Vagina (tissue), 2 donors: ENCODE results near the gene PPHLN1. TPM values are rescaled to one million over a fixed set of nuclear protein-coding genes. Genes with fewer than 3 reads are reported as not detected.

Experiments
- DNase-seq, 2 donors: peaks; one replicate each; pipeline ENCODE4 v3.0.0-alpha.2; 2017; ENCODE audit errors: extremely low spot score in 2 of 2
- H3K27ac ChIP-seq: fragments of 200-600 bp; sonication (generic); one replicate; pipeline ENCODE4 v1.5.1; 2019
- H3K27me3 ChIP-seq: fragments of 200-600 bp; sonication (generic); one replicate; pipeline ENCODE4 v1.5.1; 2019
- H3K36me3 ChIP-seq, 2 donors: fragments of 200-600 bp; sonication (generic); one replicate each; pipeline ENCODE4 v1.5.1; 2017 to 2019
- H3K4me1 ChIP-seq: fragments of 200-600 bp; sonication (generic); one replicate; pipeline ENCODE4 v1.5.1; 2019
- H3K4me3 ChIP-seq, 2 donors: fragments of 200-600 bp; sonication (generic); 1 replicate in 1 of 2; 2 replicates in 1 of 2; pipeline ENCODE4 v1.5.1; 2016 to 2019
- H3K9me3 ChIP-seq: fragments of 200-600 bp; sonication (generic); one replicate; pipeline ENCODE4 v1.5.1; 2019
- POLR2A ChIP-seq, 2 donors: fragments of 450-650 bp; IDR thresholded peaks; one replicate each; pipeline ENCODE4 v1.6.1; 2017; ENCODE audit warnings: antibody characterized with exemption in 2 of 2, mild to moderate bottlenecking in 2 of 2, moderate library complexity in 2 of 2
- POLR2AphosphoS5 ChIP-seq, 2 donors: sonication (generic); formaldehyde crosslinking; IDR thresholded peaks; one replicate each; pipeline ENCODE4 v1.9.0; 2017; ENCODE audit warnings: antibody characterized with exemption in 2 of 2, mild to moderate bottlenecking in 2 of 2, low read depth in 1 of 2; ENCODE audit not compliant: insufficient read depth in 1 of 2
- intact Hi-C: fragments of 100-400 bp; cut with DNase I; formaldehyde crosslinking; loops from one replicate; pipeline ENCODE4 v1.15.1; 2023
- total RNA-seq: library from RNA; depleted of rRNA; stranded (reverse); fragments of >200 nt; gene quantifications from one replicate; pipeline ENCODE4 v1.2.3, GENCODE V29; 2016
- TF ChIP-seq, protein P1 (sequence below), 3 experiments: fragments of 450-650 bp in 2 of 3; fragments of 200-600 bp in 1 of 3; sonication (generic) in 1 of 3; IDR thresholded peaks; one replicate each; pipeline ENCODE4 v1.5.1; 2017 to 2019; ENCODE audit warnings: antibody characterized with exemption in 3 of 3, mild to moderate bottlenecking in 2 of 3, moderate library complexity in 2 of 3

PPHLN1 gene
- total RNA-seq, 1 donor from 2014 or later: 47.9 TPM

DNA sequence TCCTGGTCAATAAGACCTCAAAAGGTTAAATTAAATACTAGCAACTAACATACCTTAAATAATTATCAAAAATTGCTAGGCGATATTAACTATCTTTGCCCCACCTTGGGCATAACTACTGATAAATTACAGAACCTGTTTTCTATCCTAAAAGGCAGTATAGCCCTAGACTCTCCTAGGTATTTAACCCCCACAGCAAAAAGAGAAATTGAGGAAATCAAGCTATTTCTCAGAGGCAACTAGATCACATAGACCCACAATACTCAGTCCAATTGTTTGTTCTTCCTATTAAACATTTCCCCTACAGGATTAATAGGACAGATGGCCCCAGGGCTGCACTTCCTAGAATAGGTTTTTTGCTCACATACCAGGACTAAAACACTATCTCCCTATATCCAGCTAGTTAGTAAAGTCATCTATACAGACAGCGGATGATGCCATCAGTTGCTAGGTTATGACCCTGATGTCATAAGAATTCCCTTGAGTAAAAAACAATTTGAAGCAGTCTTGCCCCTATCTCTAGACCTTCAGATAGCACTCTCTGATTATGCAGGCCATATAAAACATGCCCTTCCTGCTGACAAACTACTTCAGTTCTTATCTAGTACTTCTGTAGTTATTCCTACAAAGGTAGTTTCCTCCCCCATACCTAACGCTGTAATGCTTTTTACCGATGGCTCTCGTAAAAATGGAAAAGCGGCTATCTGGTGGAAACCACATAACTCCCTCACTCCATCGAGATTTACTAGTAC is 118.4 kb downstream of the PPHLN1 start:
- Histone ChIP-seq H3K27ac (no peak overlapping the region), H3K36me3 (peaks cover 0 to 9% of the 10 kb centered on the region in 2 donors), H3K4me3 (no peak overlapping the region), H3K27me3 (no peaks in the 10 kb centered on the region), H3K4me1 (no peaks in the 10 kb centered on the region), H3K9me3 (peaks cover 6% of the 10 kb centered on the region)
- intact Hi-C loops: no loop called here
- no peak for TF ChIP-seq POLR2A (IDR thresholded peaks at IDR 0.05)
- TF ChIP-seq, protein P1, sequence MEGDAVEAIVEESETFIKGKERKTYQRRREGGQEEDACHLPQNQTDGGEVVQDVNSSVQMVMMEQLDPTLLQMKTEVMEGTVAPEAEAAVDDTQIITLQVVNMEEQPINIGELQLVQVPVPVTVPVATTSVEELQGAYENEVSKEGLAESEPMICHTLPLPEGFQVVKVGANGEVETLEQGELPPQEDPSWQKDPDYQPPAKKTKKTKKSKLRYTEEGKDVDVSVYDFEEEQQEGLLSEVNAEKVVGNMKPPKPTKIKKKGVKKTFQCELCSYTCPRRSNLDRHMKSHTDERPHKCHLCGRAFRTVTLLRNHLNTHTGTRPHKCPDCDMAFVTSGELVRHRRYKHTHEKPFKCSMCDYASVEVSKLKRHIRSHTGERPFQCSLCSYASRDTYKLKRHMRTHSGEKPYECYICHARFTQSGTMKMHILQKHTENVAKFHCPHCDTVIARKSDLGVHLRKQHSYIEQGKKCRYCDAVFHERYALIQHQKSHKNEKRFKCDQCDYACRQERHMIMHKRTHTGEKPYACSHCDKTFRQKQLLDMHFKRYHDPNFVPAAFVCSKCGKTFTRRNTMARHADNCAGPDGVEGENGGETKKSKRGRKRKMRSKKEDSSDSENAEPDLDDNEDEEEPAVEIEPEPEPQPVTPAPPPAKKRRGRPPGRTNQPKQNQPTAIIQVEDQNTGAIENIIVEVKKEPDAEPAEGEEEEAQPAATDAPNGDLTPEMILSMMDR (IDR thresholded peaks at IDR 0.05): no peak
- TF ChIP-seq POLR2AphosphoS5 (IDR thresholded peaks at IDR 0.05; ENCODE audit: insufficient read depth in 1 of 2, low read depth in 1 of 2): no peak
- DNase-seq: no peak

GRCh38 chr12:42445891-42446290 is 119.9 kb downstream of the PPHLN1 start:
- no peak for TF ChIP-seq POLR2A (IDR thresholded peaks at IDR 0.05)
- TF ChIP-seq, protein P1 (IDR thresholded peaks at IDR 0.05): no peak
- TF ChIP-seq POLR2AphosphoS5 (IDR thresholded peaks at IDR 0.05; ENCODE audit: insufficient read depth in 1 of 2, low read depth in 1 of 2): no peak
- no peaks in the 10 kb centered on the region for H3K27me3 ChIP-seq
- H3K4me3 ChIP-seq: no peak overlapping the region
- no peak for DNase-seq
- H3K27ac ChIP-seq: no peak overlapping the region
- H3K36me3 ChIP-seq: peaks cover 0 to 9% of the 10 kb centered on the region in 2 donors
- H3K9me3 ChIP-seq: peaks cover 6% of the 10 kb centered on the region
- intact Hi-C loops: no loop called here
- no peaks in the 10 kb centered on the region for H3K4me1 ChIP-seq

DNA sequence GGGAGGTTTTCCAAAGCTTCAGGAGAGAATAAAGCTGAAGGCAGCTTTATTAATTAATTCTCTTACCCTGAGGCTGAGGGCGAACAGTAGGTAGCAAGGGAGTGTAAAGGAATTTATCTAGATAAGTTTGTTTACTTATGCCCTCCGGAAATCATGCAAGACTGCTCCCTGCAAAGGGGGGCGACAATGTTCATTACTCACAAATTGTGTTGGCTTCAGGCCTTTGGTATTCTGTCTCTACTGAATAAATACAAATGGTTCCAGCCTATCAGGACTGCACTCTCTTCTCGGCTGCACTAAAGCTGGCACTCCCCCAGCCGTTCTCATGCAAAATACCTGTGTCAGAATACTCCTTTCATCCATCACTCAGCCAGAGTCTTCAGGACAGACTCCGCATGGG is 120.8 kb downstream of the PPHLN1 start:
- no peak for DNase-seq
- Histone ChIP-seq H3K36me3 (peaks cover 0 to 9% of the 10 kb centered on the region in 2 donors), H3K4me3 (no peak overlapping the region), H3K27me3 (no peaks in the 10 kb centered on the region), H3K9me3 (peaks cover 6% of the 10 kb centered on the region), H3K4me1 (no peaks in the 10 kb centered on the region), H3K27ac (no peak overlapping the region)
- TF ChIP-seq POLR2AphosphoS5 (IDR thresholded peaks at IDR 0.05; ENCODE audit: insufficient read depth in 1 of 2, low read depth in 1 of 2) (no peak), POLR2A (IDR thresholded peaks at IDR 0.05) (no peak)
- TF ChIP-seq, protein P1 (IDR thresholded peaks at IDR 0.05): no peak
- intact Hi-C loops: no loop called here

- H3K36me3 ChIP-seq: peaks cover 0 to 6% of the 10 kb centered on the region in 2 donors
- TF ChIP-seq POLR2A (IDR thresholded peaks at IDR 0.05): no peak
- TF ChIP-seq POLR2AphosphoS5 (IDR thresholded peaks at IDR 0.05; ENCODE audit: insufficient read depth in 1 of 2, low read depth in 1 of 2): no peak
- TF ChIP-seq, protein P1 (IDR thresholded peaks at IDR 0.05): no peak
- no peak overlapping the region for H3K27ac ChIP-seq
- DNase-seq: no peak
- intact Hi-C loops: no loop called here
- no peaks in the 10 kb centered on the region for H3K27me3 ChIP-seq
- H3K4me1 ChIP-seq: no peaks in the 10 kb centered on the region
- peaks cover 6% of the 10 kb centered on the region for H3K9me3 ChIP-seq
- no peak overlapping the region for H3K4me3 ChIP-seq
Observed at GRCh38 chr12:42447371-42447786, 121.4 kb downstream of the PPHLN1 start.

DNA sequence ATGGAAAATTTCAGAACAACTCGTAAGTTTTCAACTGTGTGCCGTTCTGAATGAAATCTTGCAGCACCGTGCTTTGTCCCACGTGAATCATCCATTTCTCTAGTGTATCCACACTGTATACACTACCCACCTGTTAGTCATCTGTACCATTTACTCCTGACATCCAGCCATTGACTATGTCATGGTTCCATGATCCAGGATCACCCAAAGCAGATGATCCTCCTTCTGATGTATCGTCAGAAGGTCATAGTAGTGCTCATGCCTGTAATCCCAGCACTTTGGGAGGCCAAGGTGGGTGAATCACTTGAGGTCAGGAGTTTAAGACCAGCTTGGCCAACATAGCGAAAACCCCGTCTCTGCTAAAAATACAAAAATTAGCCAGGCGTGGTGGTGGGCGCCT is 122.9 kb downstream of the PPHLN1 start:
- Histone ChIP-seq H3K27ac (no peak overlapping the region), H3K4me3 (no peak overlapping the region), H3K4me1 (no peaks in the 10 kb centered on the region), H3K36me3 (peaks cover 0 to 1% of the 10 kb centered on the region in 2 donors), H3K27me3 (no peaks in the 10 kb centered on the region), H3K9me3 (peaks cover 2% of the 10 kb centered on the region)
- intact Hi-C loops: no loop called here
- TF ChIP-seq, protein P1 (IDR thresholded peaks at IDR 0.05): no peak
- TF ChIP-seq POLR2A (IDR thresholded peaks at IDR 0.05) (no peak), POLR2AphosphoS5 (IDR thresholded peaks at IDR 0.05; ENCODE audit: insufficient read depth in 1 of 2, low read depth in 1 of 2) (no peak)
- DNase-seq: no peak
